NCI-H2227 (cell line): ENCODE results near the gene COL18A1.

Source experiments
- DNase-seq: peaks from one replicate; lab custom pipeline; 2025; ENCODE audit not compliant: unreplicated experiment; lab: John Stamatoyannopoulos, UW

COL18A1 gene

GRCh38 chr21:45454060-45454925 lies 49.3 kb downstream of the COL18A1 start:
- DNase-seq = no peak

DNA sequence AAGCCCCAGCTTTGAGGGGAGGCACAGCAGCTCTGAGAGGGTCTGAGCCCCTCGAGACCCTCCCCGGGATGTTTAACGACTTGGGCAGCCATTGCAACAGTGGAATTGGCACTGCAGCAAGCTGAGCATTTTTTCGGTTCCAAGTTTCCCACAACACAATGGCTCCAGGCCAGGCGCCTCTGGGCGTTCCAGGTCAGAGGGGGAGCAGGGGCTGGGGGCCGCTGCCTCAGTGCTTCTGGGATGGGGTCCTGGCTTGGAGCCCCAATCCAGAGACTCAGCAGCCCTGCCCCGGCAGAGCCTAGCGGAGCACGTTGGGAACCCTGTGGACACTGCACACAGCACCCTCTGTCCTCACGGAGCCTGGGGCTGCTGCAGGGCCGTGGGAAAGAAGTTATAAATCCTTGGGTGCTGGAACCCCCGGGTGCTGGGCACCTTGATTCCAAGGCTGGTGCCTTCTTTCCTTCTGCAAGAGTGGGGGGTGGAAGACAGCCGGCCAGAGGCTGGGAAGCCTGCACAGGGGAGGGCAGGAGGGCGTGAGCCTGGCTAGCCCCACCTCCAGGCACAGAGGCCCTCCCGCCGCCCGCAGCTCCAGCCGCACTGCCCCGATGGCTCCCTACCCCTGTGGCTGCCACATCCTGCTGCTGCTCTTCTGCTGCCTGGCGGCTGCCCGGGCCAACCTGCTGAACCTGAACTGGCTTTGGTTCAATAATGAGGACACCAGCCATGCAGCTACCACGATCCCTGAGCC lies 50.1 kb downstream of the COL18A1 start:
- DNase-seq = peak; percentile 7

GRCh38 chr21:45455674-45456583 lies 51.0 kb downstream of the COL18A1 start:
- no peak for DNase-seq

GRCh38 chr21:45456584-45457160 lies 51.7 kb downstream of the COL18A1 start:
- no peak for DNase-seq

DNA sequence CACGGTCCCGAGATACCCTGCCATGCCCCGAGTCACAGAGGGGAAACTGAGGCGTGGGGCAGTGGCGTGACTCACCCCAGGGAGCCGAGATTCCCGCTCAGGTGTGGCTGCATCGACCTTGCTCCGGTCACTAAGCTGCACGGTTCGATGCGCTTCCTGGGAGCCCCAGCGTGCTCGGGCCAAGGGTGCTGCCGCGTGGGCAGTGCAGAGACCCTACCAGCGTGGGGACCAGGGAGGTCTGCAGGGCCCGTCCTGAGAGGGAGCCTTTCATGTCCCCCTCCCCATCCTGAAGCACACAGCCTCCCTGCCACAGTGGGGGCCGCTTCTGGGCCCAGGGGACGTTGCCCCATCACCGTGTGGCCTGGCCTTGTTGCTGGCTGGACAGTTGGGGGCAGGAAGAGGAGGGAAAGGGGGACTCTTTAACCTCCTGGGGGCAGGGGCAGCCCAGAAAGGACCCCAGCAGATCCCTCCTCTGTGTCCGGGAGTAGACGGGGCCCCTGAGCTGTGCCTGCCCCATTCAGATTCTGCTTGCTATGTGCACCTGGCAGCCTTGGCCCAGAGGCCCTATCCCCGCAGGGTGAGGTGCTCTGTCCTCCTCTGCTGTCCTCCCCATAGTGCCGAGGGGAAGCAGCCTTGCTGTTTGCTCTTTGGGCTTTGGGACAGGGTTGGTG lies 52.3 kb downstream of the COL18A1 start:
- no peak for DNase-seq

- no peak for DNase-seq
Observed at GRCh38 chr21:45457832-45458172, 52.8 kb downstream of the COL18A1 start.

GRCh38 chr21:45458281-45459170 lies 53.6 kb downstream of the COL18A1 start:
- DNase-seq = no peak

- DNase-seq = no peak
Observed at GRCh38 chr21:45459171-45460010, 54.4 kb downstream of the COL18A1 start.

DNA sequence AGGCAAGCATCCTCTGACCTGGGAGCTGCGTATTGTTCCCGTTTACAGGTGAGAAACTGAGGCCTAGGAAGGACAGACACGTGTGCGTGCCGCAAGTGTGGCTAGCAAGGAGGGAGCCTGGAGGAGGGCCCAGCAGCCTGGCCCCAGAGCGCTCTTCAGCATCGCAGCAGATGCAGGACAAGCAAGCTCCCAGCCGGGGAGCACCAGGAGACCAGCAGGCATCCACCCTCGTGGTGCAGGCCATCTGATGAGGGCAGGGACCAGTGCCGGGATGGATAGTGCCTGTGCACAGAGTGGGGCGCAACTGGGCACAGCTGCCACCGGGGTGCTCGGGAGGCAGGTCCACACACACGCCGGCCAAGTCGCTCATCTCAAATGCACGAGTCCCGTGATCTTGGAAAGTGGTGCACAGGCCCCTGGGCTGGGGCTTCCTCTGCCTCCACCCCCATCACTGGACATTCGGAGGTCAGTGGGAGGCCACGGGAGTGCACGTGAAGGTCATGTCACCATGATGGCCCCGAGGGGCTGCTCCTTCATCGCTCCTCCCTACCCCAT lies 55.1 kb downstream of the COL18A1 start:
- DNase-seq = no peak

DNA sequence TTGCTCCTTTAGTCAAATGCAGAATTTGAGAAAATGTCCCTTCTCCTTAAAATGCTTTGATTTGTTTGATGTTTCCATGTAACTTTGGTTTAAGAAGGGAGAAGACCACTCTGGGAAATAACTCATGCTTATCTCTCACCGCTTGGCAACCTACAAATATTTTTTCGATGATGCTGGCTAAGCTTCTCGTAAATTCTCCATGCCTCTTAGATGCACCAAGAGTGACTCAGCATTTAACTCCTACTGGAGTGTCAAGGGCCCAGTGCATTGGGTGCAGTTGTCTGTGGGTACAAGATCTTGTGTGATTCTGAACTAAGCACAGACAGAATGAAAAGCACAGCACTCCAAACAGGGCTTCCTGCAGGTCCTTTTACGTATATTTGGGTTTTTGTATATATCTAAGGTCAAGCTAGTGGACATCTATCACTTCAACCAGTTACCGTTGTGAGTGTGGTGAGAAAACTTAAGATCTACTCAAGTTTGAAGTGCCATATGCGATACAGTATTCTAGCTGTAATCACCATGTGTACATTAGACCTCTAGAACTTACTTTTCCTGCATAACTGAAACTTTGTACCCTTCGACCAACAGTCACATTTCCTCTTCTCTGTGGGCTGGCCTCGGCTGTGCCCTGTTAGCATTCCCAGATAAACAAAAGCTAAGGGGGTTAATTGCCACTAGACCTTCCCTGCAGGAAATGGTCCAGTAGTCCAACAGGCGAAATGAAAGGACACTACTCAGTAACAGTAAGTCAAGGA lies 55.8 kb downstream of the COL18A1 start:
- no peak for DNase-seq

- DNase-seq = no peak
Observed at GRCh38 chr21:45461369-45461750, 56.4 kb downstream of the COL18A1 start.

GRCh38 chr21:45461806-45462341 lies 56.9 kb downstream of the COL18A1 start:
- DNase-seq = no peak

GRCh38 chr21:45463871-45464270 lies 58.9 kb downstream of the COL18A1 start:
- DNase-seq = no peak

GRCh38 chr21:45464309-45464708 lies 59.3 kb downstream of the COL18A1 start:
- DNase-seq = no peak

- no peak for DNase-seq
Observed at GRCh38 chr21:45465105-45465504, 60.1 kb downstream of the COL18A1 start.

GRCh38 chr21:45465611-45466329 lies 60.8 kb downstream of the COL18A1 start:
- no peak for DNase-seq
